ENCODE results near the gene ENTPD3. TPM values are rescaled to one million over a fixed set of nuclear protein-coding genes. Genes with fewer than 3 reads are reported as not detected.

The ENTPD3 gene
- total and polyA plus RNA-seq, 7 experiments from 2014 or later, result not detected

DNA sequence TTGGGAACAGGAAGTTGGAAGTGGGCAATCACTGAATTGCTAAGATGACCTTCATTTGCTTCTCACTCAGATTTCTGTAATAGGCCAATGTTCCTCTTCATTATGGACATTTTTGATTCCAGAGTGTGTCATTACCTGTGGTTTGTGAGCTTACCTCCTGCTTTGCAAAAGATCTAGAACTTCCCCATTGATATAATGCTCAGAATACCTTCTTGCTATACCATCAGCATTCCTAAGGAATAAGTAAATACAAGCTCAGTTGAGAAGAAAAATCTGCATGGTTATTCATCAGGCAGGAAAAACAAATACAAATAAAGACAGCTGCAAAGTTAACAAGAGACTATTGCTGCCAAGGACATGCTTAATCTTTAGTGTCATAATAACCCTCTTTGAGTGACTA lies 64.6 kb downstream of the ENTPD3 start:
- H3K27me3 ChIP-seq (ENCODE audit: control insufficient read depth in 2 of 2, insufficient read depth in 2 of 2, low read length in 2 of 2), result no peaks in the 10 kb centered on the region
- H3K36me3 ChIP-seq (ENCODE audit: control insufficient read depth in 2 of 3, insufficient read depth in 3 of 3, low read length in 3 of 3), result no peaks in the 10 kb centered on the region
- no peak overlapping the region for H3K4me3 ChIP-seq (ENCODE audit: low read length)
- CTCF ChIA-PET, result interaction anchor here (0.7 kb wide), 1 partner anchor 122 kb away, joined by 3 read pairs; no protein-coding TSS in a partner anchor
- peaks cover 9 to 13% of the 10 kb centered on the region in 2 donors for H3K4me1 ChIP-seq (ENCODE audit: control insufficient read depth in 2 of 2, insufficient read depth in 2 of 2, low read length in 2 of 2)
- Mint-ChIP-seq H3K27me3 (no peaks in the 10 kb centered on the region), H3K4me3 (peak overlapping the region in 6 of 10 donors; percentile 1 to 99 (median 90)), H3K36me3 (peaks cover 0 to 10% (median 2%) of the 10 kb centered on the region in 5 donors), H3K27ac (peak overlapping the region in 7 of 9 donors; percentile 12 to 98 (median 49)), H3K4me1 (peaks cover 15 to 43% (median 32%) of the 10 kb centered on the region in 7 donors), H3K9me3 (peaks cover 0 to 2% (median 0%) of the 10 kb centered on the region in 11 donors)
- H3K9me3 ChIP-seq (ENCODE audit: control insufficient read depth in 2 of 3, low read length in 3 of 3), result no peaks in the 10 kb centered on the region
- no peak overlapping the region for H3K27ac ChIP-seq (ENCODE audit: low read depth, low read length)
- no peak for DNase-seq
- no peak for ATAC-seq
- POLR2A ChIA-PET, result interaction anchor here (0.8 to 4.9 kb wide), 7 partner anchors 10 to 143 kb away, joined by 3 to 37 read pairs (median 6); partner anchors contain the start of genes EIF1B and ZNF621
- intact Hi-C loops (cut with micrococcal nuclease), result loop anchor here (5.0 to 10.0 kb wide), 4 partner anchors 259 to 1563 kb away; partner anchors contain the start of genes RPSA (in 1 of the 2), SCN11A (in 1 of the 2) and WDR48 (in 1 of the 2)

DNA sequence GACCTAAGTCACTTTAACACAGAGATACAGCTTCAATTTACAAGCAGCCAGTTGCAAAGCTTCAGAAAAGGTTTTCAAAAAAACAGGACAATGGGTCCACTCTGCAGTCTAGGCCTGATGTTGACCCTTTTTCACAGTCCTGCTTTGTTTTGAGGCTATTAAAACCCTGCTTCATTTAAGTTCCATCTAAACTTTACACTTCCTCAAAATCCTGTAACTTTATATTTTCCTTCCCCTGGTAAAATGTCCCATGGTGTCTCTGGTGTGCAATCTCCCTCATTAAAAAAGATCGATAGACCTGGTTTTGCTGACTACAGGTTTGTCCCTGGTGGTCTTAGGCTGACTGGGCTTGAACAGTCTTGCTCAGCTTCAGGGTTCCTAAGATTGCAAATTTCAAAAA lies 65.1 kb downstream of the ENTPD3 start:
- H3K27ac ChIP-seq (ENCODE audit: low read depth, low read length), result peak overlapping the region; percentile 94
- no peaks in the 10 kb centered on the region for H3K36me3 ChIP-seq (ENCODE audit: control insufficient read depth in 2 of 3, insufficient read depth in 3 of 3, low read length in 3 of 3)
- no peaks in the 10 kb centered on the region for H3K27me3 ChIP-seq (ENCODE audit: control insufficient read depth in 2 of 2, insufficient read depth in 2 of 2, low read length in 2 of 2)
- Mint-ChIP-seq H3K4me3 (peak overlapping the region; percentile 88 to 99 (median 94)), H3K36me3 (peaks cover 0 to 8% (median 3%) of the 10 kb centered on the region in 5 donors), H3K4me1 (peaks cover 15 to 46% (median 32%) of the 10 kb centered on the region in 7 donors), H3K9me3 (peaks cover 0 to 3% (median 0%) of the 10 kb centered on the region in 11 donors), H3K27me3 (no peaks in the 10 kb centered on the region), H3K27ac (peak overlapping the region; percentile 96 to 100 (median 98))
- intact Hi-C loops (cut with micrococcal nuclease), result loop anchor here (2.0 to 10.0 kb wide), 6 partner anchors 125 to 1563 kb away; partner anchors contain the start of genes RPSA (in 1 of the 2), SCN11A (in 1 of the 2) and WDR48 (in 1 of the 2)
- DNase-seq, result no peak
- no peak for ATAC-seq
- ChIA-PET POLR2A (interaction anchor here (0.8 to 4.9 kb wide), 11 partner anchors 8 to 1510 kb away, joined by 3 to 37 read pairs (median 5); partner anchors contain the start of genes EIF1B, ULK4 and ZNF621), CTCF (interaction anchor here (0.7 kb wide), 1 partner anchor 122 kb away, joined by 3 read pairs; no protein-coding TSS in a partner anchor)
- peak overlapping the region; percentile 79 for H3K4me3 ChIP-seq (ENCODE audit: low read length)
- peaks cover 9 to 13% of the 10 kb centered on the region in 2 donors for H3K4me1 ChIP-seq (ENCODE audit: control insufficient read depth in 2 of 2, insufficient read depth in 2 of 2, low read length in 2 of 2)
- no peaks in the 10 kb centered on the region for H3K9me3 ChIP-seq (ENCODE audit: control insufficient read depth in 2 of 3, low read length in 3 of 3)

DNA sequence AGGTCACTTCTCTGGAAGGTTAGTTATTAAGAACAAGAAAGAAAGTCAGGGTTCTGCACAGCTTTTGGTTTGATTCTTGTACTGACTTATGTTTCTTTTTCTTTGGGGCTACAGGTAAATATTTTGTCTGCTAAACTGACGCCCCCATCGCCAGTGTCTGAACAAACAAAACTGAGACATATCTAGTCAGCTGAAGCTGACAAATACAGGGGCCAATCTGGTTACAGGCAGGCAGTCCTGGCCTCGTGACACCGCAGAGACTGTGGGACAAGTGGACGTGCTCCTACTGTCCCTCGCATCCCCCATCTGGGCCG lies 65.5 kb downstream of the ENTPD3 start:
- Histone ChIP-seq H3K4me1 (ENCODE audit: control insufficient read depth in 2 of 2, insufficient read depth in 2 of 2, low read length in 2 of 2) (peaks cover 9 to 13% of the 10 kb centered on the region in 2 donors), H3K27ac (ENCODE audit: low read depth, low read length) (peak overlapping the region; percentile 94), H3K4me3 (ENCODE audit: low read length) (peak overlapping the region; percentile 79), H3K27me3 (ENCODE audit: control insufficient read depth in 2 of 2, insufficient read depth in 2 of 2, low read length in 2 of 2) (no peaks in the 10 kb centered on the region), H3K9me3 (ENCODE audit: control insufficient read depth in 2 of 3, low read length in 3 of 3) (no peaks in the 10 kb centered on the region), H3K36me3 (ENCODE audit: control insufficient read depth in 2 of 3, insufficient read depth in 3 of 3, low read length in 3 of 3) (no peaks in the 10 kb centered on the region)
- H3K4me1 Mint-ChIP-seq, result peaks cover 13 to 48% (median 33%) of the 10 kb centered on the region in 7 donors
- CTCF ChIA-PET, result no interaction called here
- H3K27ac Mint-ChIP-seq, result peak overlapping the region; percentile 96 to 100 (median 98)
- peak overlapping the region; percentile 88 to 99 (median 94) for H3K4me3 Mint-ChIP-seq
- no peak for DNase-seq
- H3K9me3 Mint-ChIP-seq, result peaks cover 0 to 4% (median 0%) of the 10 kb centered on the region in 11 donors
- peaks cover 0 to 8% (median 2%) of the 10 kb centered on the region in 5 donors for H3K36me3 Mint-ChIP-seq
- no peaks in the 10 kb centered on the region for H3K27me3 Mint-ChIP-seq
- no peak for ATAC-seq
- POLR2A ChIA-PET, result interaction anchor here (0.8 to 4.9 kb wide), 10 partner anchors 9 to 1510 kb away, joined by 3 to 37 read pairs (median 4); partner anchors contain the start of genes EIF1B, ULK4 and ZNF621
- intact Hi-C loops (cut with micrococcal nuclease), result loop anchor here (2.0 to 10.0 kb wide), 6 partner anchors 126 to 1562 kb away; partner anchors contain the start of genes RPSA (in 1 of the 2), SCN11A (in 1 of the 2) and WDR48 (in 1 of the 2)

DNA sequence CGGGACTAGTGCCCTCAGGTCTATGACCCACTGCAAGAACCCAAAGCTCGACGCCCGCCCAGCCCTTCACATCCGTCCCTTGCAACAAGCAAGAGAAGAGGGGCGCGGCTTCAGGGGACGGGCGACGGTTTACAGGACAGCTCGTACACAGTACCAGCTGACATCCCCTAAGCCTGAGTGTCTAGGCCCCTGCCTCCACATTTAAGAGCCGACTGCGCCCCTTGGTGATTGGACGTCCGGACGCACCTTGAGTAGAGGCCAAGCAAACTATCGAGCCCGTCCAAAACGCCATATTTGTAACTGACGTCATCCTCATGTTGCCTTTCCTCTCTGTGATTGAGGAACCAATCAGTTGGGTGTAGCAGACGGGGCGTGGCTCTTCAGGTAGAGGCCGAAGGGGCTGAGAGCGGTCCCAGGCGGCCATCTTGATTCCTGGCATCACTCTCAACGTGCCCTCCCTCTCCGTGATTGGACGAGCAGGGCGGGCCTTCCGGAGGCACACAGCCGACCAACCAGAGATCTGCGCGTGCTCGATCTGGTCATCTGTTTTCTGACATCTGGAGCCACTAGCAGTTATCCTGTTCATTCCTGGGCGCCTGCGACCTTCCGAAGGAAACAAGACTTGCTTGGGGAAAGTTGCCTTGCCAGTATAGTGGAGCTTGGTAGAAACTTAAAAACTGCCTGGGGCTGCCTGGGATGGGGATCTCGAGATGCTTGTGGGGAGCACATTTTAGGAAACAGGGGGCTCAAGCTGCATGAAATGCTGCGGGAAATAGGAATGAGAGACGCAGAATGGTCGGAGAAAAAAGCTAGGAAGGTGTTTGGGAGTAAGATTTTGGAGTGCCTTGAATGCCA lies 66.1 kb downstream of the ENTPD3 start:
- DNase-seq, result peak; percentile 81 to 97 (median 93)
- Mint-ChIP-seq H3K27ac (peak overlapping the region; percentile 96 to 100 (median 98)), H3K4me1 (peaks cover 13 to 53% (median 39%) of the 10 kb centered on the region in 7 donors), H3K36me3 (peaks cover 0 to 8% (median 6%) of the 10 kb centered on the region in 5 donors), H3K27me3 (no peaks in the 10 kb centered on the region), H3K4me3 (peak overlapping the region; percentile 88 to 99 (median 94)), H3K9me3 (peaks cover 0 to 4% (median 0%) of the 10 kb centered on the region in 11 donors)
- no peaks in the 10 kb centered on the region for H3K9me3 ChIP-seq (ENCODE audit: control insufficient read depth in 2 of 3, low read length in 3 of 3)
- intact Hi-C loops (cut with micrococcal nuclease), result loop anchor here (1.0 to 10.0 kb wide), 16 partner anchors 24 to 1562 kb away; partner anchors contain the start of genes EIF1B (in 2 of the 2), RPSA (in 2 of the 2), ZNF619 (in 2 of the 2) and ZNF621 (in 2 of the 2)
- peaks cover 13 to 18% of the 10 kb centered on the region in 2 donors for H3K4me1 ChIP-seq (ENCODE audit: control insufficient read depth in 2 of 2, insufficient read depth in 2 of 2, low read length in 2 of 2)
- CTCF ChIA-PET, result interaction anchor here (0.9 kb wide), 1 partner anchor 53 kb away, joined by 3 read pairs; the partner anchor contains the start of gene ZNF620
- POLR2A ChIA-PET, result interaction anchor here (0.8 to 4.9 kb wide), 11 partner anchors 8 to 1509 kb away, joined by 3 to 37 read pairs (median 5); partner anchors contain the start of genes EIF1B, ULK4 and ZNF621
- no peaks in the 10 kb centered on the region for H3K36me3 ChIP-seq (ENCODE audit: control insufficient read depth in 2 of 3, insufficient read depth in 3 of 3, low read length in 3 of 3)
- H3K27me3 ChIP-seq (ENCODE audit: control insufficient read depth in 2 of 2, insufficient read depth in 2 of 2, low read length in 2 of 2), result no peaks in the 10 kb centered on the region
- H3K4me3 ChIP-seq (ENCODE audit: low read length), result peak overlapping the region; percentile 79
- peak; percentile 95 for ATAC-seq
- H3K27ac ChIP-seq (ENCODE audit: low read depth, low read length), result peak overlapping the region; percentile 94

DNA sequence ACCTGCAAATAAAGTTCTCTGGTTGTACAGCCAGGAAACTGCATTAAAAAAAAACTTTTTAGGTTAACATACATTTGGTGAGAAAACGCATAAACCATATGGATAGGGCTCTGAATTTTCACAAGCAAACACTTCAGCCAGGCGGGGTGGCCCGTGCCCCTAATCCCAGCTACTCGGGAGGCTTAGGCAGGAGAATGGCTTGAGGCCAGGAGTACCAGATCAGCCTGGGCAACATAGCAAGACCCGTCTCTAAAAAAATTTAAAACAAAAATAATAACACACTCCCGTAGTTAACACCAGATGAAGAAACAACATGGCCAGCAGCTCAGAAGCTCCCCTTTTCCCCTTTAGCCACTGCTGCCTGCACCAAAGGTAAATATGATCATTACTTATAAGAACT lies 66.9 kb downstream of the ENTPD3 start:
- ATAC-seq (no peak), DNase-seq (no peak)
- peaks cover 0 to 16% (median 12%) of the 10 kb centered on the region in 5 donors for H3K36me3 Mint-ChIP-seq
- Histone ChIP-seq H3K9me3 (ENCODE audit: control insufficient read depth in 2 of 3, low read length in 3 of 3) (no peaks in the 10 kb centered on the region), H3K4me1 (ENCODE audit: control insufficient read depth in 2 of 2, insufficient read depth in 2 of 2, low read length in 2 of 2) (peaks cover 22 to 24% of the 10 kb centered on the region in 2 donors), H3K36me3 (ENCODE audit: control insufficient read depth in 2 of 3, insufficient read depth in 3 of 3, low read length in 3 of 3) (peaks cover 5 to 8% (median 5%) of the 10 kb centered on the region in 3 experiments), H3K27me3 (ENCODE audit: control insufficient read depth in 2 of 2, insufficient read depth in 2 of 2, low read length in 2 of 2) (no peaks in the 10 kb centered on the region), H3K4me3 (ENCODE audit: low read length) (peak overlapping the region; percentile 79), H3K27ac (ENCODE audit: low read depth, low read length) (no peak overlapping the region)
- peaks cover 21 to 61% (median 46%) of the 10 kb centered on the region in 7 donors for H3K4me1 Mint-ChIP-seq
- intact Hi-C loops (cut with micrococcal nuclease), result loop anchor here (1.0 to 10.0 kb wide), 16 partner anchors 23 to 1561 kb away; partner anchors contain the start of genes EIF1B (in 2 of the 2), RPSA (in 2 of the 2), ZNF619 (in 2 of the 2) and ZNF621 (in 2 of the 2)
- ChIA-PET CTCF (interaction anchor here (0.7 to 0.9 kb wide), 2 partner anchors 52 to 70 kb away, joined by 3 read pairs; partner anchors contain the start of gene ZNF620), POLR2A (interaction anchor here (1.4 to 4.9 kb wide), 5 partner anchors 10 to 1508 kb away, joined by 4 to 37 read pairs (median 7); partner anchors contain the start of genes EIF1B, ULK4 and ZNF621)
- H3K27me3 Mint-ChIP-seq, result no peaks in the 10 kb centered on the region
- peak overlapping the region in 8 of 10 donors; percentile 7 to 99 (median 89) for H3K4me3 Mint-ChIP-seq
- H3K9me3 Mint-ChIP-seq, result peaks cover 0 to 4% (median 0%) of the 10 kb centered on the region in 11 donors
- H3K27ac Mint-ChIP-seq, result peak overlapping the region in 7 of 9 donors; percentile 96 to 100 (median 98)

Measured in naive thymus-derived CD4-positive, alpha-beta T cell (primary cell).